WTC11 (cell line): Measurements from ENCODE around the gene SDK2. TPM values are rescaled to one million over a fixed set of nuclear protein-coding genes. Genes with fewer than 3 reads are reported as not detected.

Experiments
- ATAC-seq: fragments of 200-7000 bp; cut with Tn5 transposase; 2 replicates; pipeline ENCODE4 v1.10.0; 2021; ENCODE audit warnings: mild to moderate bottlenecking, moderate library complexity
- CTCF ChIA-PET: fragments of 300-600 bp; sonication (Branson Sonifier 250); formaldehyde crosslinking; loops from one replicate; lab custom pipeline; 2021; ENCODE audit warnings: antibody characterized with exemption; lab: Charles Lee
- POLR2A ChIA-PET: fragments of 350-600 bp; sonication (Branson Sonifier 250); formaldehyde crosslinking; loops from one replicate; lab custom pipeline; 2021; ENCODE audit warnings: antibody characterized with exemption; lab: Charles Lee
- DNase-seq: peaks from one replicate; pipeline ENCODE4 v3.0.0; 2021; ENCODE audit warnings: low spot score
- H3K27ac Mint-ChIP-seq: 2 replicates; pipeline ENCODE4 v1.8.0; 2021; ENCODE audit warnings: mixed read lengths
- H3K27me3 Mint-ChIP-seq: 2 replicates; pipeline ENCODE4 v1.8.0; 2021; ENCODE audit warnings: low read depth, mild to moderate bottlenecking, moderate library complexity, mixed read lengths
- H3K36me3 Mint-ChIP-seq: 2 replicates; pipeline ENCODE4 v1.8.0; 2021; ENCODE audit warnings: mixed read lengths
- H3K4me1 Mint-ChIP-seq: 2 replicates; pipeline ENCODE4 v1.8.0; 2022; ENCODE audit warnings: mixed read lengths
- H3K4me3 Mint-ChIP-seq: 2 replicates; pipeline ENCODE4 v1.8.0; 2021; ENCODE audit warnings: mild to moderate bottlenecking, moderate library complexity, mixed read lengths
- H3K9me3 Mint-ChIP-seq: 2 replicates; pipeline ENCODE4 v1.8.0; 2021; ENCODE audit warnings: mixed read lengths
- CBFB ChIP-seq: sonication (generic); formaldehyde crosslinking; IDR thresholded peaks from 2 replicates; pipeline ENCODE4 v1.8.1; 2022; ENCODE audit warnings: mild to moderate bottlenecking, low read depth, missing genetic modification reagents
- FOXJ3 ChIP-seq: sonication (generic); formaldehyde crosslinking; IDR thresholded peaks from 2 replicates; pipeline ENCODE4 v1.9.0; 2021; ENCODE audit warnings: missing genetic modification reagents, mild to moderate bottlenecking, borderline replicate concordance
- FOXK1 ChIP-seq: sonication (generic); formaldehyde crosslinking; IDR thresholded peaks from 2 replicates; pipeline ENCODE4 v1.8.0; 2022; ENCODE audit warnings: mild to moderate bottlenecking, moderate library complexity, missing genetic modification reagents
- GRHL2 ChIP-seq: fragments of 250-450 bp; sonication (Bioruptor Pico); IDR thresholded peaks from 2 replicates; pipeline ENCODE4 v1.8.0; 2022; ENCODE audit warnings: mild to moderate bottlenecking, moderate library complexity; ENCODE audit not compliant: insufficient replicate concordance, severe bottlenecking
- NFATC4 ChIP-seq: fragments of 250-450 bp; sonication (Bioruptor Pico); IDR thresholded peaks from 2 replicates; pipeline ENCODE4 v1.9.0; 2021; ENCODE audit warnings: mild to moderate bottlenecking
- NFE2L1 ChIP-seq: sonication (generic); formaldehyde crosslinking; IDR thresholded peaks from 2 replicates; pipeline ENCODE4 v1.8.1; 2023; ENCODE audit warnings: missing genetic modification reagents
- NFYB ChIP-seq: sonication (generic); formaldehyde crosslinking; conservative IDR thresholded peaks from 2 replicates; pipeline ENCODE4 v1.8.0; 2022; ENCODE audit warnings: low read depth, missing genetic modification reagents
- NR1H2 ChIP-seq: sonication (generic); formaldehyde crosslinking; IDR thresholded peaks from 2 replicates; pipeline ENCODE4 v1.9.0; 2021; ENCODE audit warnings: mild to moderate bottlenecking, moderate library complexity, missing genetic modification reagents
- NR2C2 ChIP-seq: sonication (generic); formaldehyde crosslinking; IDR thresholded peaks from 2 replicates; pipeline ENCODE4 v1.8.0; 2022; ENCODE audit warnings: mild to moderate bottlenecking, missing genetic modification reagents
- NR3C1 ChIP-seq: sonication (generic); formaldehyde crosslinking; conservative IDR thresholded peaks from 2 replicates; pipeline ENCODE4 v1.8.1; 2023; ENCODE audit warnings: low read depth, mild to moderate bottlenecking, missing genetic modification reagents
- PRRX2 ChIP-seq: fragments of 250-450 bp; sonication (Bioruptor Pico); IDR thresholded peaks from 2 replicates; pipeline ENCODE4 v1.8.0; 2021; ENCODE audit warnings: mild to moderate bottlenecking
- RELA ChIP-seq: sonication (generic); formaldehyde crosslinking; IDR thresholded peaks from 2 replicates; pipeline ENCODE4 v1.8.1; 2022; ENCODE audit warnings: missing genetic modification reagents, mild to moderate bottlenecking, borderline replicate concordance
- RORB ChIP-seq: fragments of 250-450 bp; sonication (Bioruptor Pico); IDR thresholded peaks from 2 replicates; pipeline ENCODE4 v1.9.0; 2021; ENCODE audit warnings: mild to moderate bottlenecking
- SOX15 ChIP-seq: fragments of 250-450 bp; sonication (Bioruptor Pico); IDR thresholded peaks from 2 replicates; pipeline ENCODE4 v1.9.0; 2021; ENCODE audit warnings: mild to moderate bottlenecking
- TCF7 ChIP-seq: sonication (generic); formaldehyde crosslinking; IDR thresholded peaks from 2 replicates; pipeline ENCODE4 v1.8.0; 2022; ENCODE audit warnings: mild to moderate bottlenecking, low read depth, missing genetic modification reagents, moderate library complexity
- TEAD4 ChIP-seq: sonication (generic); formaldehyde crosslinking; IDR thresholded peaks from 2 replicates; pipeline ENCODE4 v1.8.0; 2022; ENCODE audit warnings: mild to moderate bottlenecking, missing genetic modification reagents
- ZNF423 ChIP-seq: fragments of 250-450 bp; sonication (Bioruptor Pico); IDR thresholded peaks from 2 replicates; pipeline ENCODE4 v2.1.2; 2022; ENCODE audit warnings: mild to moderate bottlenecking, moderate library complexity
- ZNF671 ChIP-seq: fragments of 250-450 bp; sonication (Bioruptor Pico); IDR thresholded peaks from 2 replicates; pipeline ENCODE4 v1.8.0; 2021; ENCODE audit warnings: mild to moderate bottlenecking
- total RNA-seq: library from RNA; stranded (reverse); gene quantifications from 3 replicates; pipeline ENCODE4 v1.2.3, GENCODE V29; 2021
- TF ChIP-seq, protein P1 (sequence below): sonication (generic); formaldehyde crosslinking; IDR thresholded peaks from 2 replicates; pipeline ENCODE4 v1.8.0; 2023; ENCODE audit warnings: missing genetic modification reagents, mild to moderate bottlenecking, borderline replicate concordance
- TF ChIP-seq, protein P2 (sequence below): sonication (generic); formaldehyde crosslinking; IDR thresholded peaks from 2 replicates; pipeline ENCODE4 v1.8.1; 2022; ENCODE audit warnings: mild to moderate bottlenecking, moderate library complexity, missing genetic modification reagents
- TF ChIP-seq, protein P3 (sequence below): sonication (generic); formaldehyde crosslinking; IDR thresholded peaks from 2 replicates; pipeline ENCODE4 v1.8.1; 2023; ENCODE audit warnings: mild to moderate bottlenecking, missing genetic modification reagents, moderate library complexity
- TF ChIP-seq, protein P4 (sequence below): sonication (generic); formaldehyde crosslinking; conservative IDR thresholded peaks from 2 replicates; pipeline ENCODE4 v1.8.1; 2022; ENCODE audit warnings: mild to moderate bottlenecking, missing genetic modification reagents

Gene SDK2
- total RNA-seq, 1 experiment from 2014 or later = 14.8 TPM

DNA sequence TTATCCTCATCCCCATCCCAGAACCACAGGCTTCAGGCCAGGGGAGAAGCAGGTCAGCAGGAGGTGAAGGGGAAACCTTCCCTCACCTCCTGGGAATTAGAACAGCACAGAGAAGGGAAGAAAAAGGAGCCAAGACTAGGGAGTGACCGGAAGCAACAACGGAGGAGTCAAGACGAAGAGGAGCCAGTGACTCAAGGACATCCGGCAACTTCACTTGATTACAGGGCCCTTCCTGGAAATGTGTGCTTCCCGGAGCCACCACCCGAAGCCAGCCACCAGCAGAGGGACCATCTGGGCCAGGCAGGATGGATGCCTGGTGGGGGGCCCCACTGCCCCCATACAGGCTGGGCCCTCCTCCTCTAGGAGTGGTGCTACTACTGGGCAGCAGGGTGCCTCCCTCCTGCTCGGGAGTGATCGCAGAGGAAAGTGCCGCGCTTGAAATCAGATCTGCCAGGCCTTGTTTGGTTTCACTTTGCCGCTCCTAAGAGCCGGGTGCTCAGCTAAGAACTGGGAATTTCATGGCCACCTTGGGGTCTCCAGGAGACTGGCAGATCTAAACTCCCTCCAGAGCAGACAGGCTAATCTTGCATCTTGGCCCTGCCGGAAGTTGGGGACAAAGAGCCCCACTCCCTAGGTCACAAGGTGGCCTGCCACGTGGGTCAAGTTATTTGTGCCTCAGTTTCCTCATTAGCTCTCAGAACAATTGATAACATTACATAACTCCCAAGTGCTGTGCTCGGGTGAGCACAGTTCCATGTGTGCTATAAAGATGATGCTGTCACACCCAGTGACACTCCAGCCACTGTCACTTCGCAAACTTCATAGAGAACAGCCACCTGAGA, 339.1 kb downstream of the SDK2 start (continued):
- TF ChIP-seq, protein P1, sequence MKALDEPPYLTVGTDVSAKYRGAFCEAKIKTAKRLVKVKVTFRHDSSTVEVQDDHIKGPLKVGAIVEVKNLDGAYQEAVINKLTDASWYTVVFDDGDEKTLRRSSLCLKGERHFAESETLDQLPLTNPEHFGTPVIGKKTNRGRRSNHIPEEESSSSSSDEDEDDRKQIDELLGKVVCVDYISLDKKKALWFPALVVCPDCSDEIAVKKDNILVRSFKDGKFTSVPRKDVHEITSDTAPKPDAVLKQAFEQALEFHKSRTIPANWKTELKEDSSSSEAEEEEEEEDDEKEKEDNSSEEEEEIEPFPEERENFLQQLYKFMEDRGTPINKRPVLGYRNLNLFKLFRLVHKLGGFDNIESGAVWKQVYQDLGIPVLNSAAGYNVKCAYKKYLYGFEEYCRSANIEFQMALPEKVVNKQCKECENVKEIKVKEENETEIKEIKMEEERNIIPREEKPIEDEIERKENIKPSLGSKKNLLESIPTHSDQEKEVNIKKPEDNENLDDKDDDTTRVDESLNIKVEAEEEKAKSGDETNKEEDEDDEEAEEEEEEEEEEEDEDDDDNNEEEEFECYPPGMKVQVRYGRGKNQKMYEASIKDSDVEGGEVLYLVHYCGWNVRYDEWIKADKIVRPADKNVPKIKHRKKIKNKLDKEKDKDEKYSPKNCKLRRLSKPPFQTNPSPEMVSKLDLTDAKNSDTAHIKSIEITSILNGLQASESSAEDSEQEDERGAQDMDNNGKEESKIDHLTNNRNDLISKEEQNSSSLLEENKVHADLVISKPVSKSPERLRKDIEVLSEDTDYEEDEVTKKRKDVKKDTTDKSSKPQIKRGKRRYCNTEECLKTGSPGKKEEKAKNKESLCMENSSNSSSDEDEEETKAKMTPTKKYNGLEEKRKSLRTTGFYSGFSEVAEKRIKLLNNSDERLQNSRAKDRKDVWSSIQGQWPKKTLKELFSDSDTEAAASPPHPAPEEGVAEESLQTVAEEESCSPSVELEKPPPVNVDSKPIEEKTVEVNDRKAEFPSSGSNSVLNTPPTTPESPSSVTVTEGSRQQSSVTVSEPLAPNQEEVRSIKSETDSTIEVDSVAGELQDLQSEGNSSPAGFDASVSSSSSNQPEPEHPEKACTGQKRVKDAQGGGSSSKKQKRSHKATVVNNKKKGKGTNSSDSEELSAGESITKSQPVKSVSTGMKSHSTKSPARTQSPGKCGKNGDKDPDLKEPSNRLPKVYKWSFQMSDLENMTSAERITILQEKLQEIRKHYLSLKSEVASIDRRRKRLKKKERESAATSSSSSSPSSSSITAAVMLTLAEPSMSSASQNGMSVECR (CRISPR knock-in tag) = no peak
- peak; percentile 94 for TF ChIP-seq ZNF423 (CRISPR knock-in tag)

DNA sequence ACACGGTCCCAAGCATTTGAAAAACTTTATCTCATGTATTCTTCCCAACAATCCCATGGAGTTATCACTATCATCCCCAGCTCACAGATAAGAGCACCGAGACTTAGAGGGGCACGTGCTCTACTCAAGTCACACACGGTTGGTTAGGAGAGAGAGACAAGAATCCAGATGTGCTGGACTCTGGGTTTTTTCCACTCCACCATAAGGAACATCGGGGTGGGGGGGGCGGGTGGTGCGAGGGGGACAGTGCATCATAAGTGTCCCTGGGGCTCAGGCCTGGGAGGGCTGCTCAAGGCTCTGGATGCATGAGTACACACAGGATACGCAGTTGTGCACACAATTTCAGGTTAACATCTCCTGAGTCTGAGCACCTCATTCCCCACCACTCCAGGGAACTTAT, 339.8 kb downstream of the SDK2 start:
- H3K27ac Mint-ChIP-seq = no peak overlapping the region
- ChIA-PET POLR2A (interaction anchor here (0.6 to 0.7 kb wide), 2 partner anchors 23 to 43 kb away, joined by 3 to 5 read pairs; partner anchors contain the start of gene CPSF4L), CTCF (interaction anchor here (0.8 to 0.9 kb wide), 2 partner anchors 65 to 66 kb away, joined by 3 to 4 read pairs; no protein-coding TSS in a partner anchor)
- TF ChIP-seq FOXJ3 (CRISPR knock-in tag) = no peak
- TF ChIP-seq NFATC4 (CRISPR knock-in tag) = no peak
- TF ChIP-seq, protein P1 (CRISPR knock-in tag) = no peak
- no peak for TF ChIP-seq ZNF423 (CRISPR knock-in tag)
- TF ChIP-seq NFYB (CRISPR knock-in tag) = no peak
- no peak for TF ChIP-seq SOX15 (CRISPR knock-in tag)
- DNase-seq (no peak), ATAC-seq (no peak)
- H3K4me1 Mint-ChIP-seq = peaks cover 30% of the 10 kb centered on the region
- H3K9me3 Mint-ChIP-seq = no peaks in the 10 kb centered on the region
- no peak overlapping the region for H3K4me3 Mint-ChIP-seq
- no peaks in the 10 kb centered on the region for H3K27me3 Mint-ChIP-seq
- H3K36me3 Mint-ChIP-seq = peaks cover 3% of the 10 kb centered on the region; the same call in 1 of the 2 replicates

DNA sequence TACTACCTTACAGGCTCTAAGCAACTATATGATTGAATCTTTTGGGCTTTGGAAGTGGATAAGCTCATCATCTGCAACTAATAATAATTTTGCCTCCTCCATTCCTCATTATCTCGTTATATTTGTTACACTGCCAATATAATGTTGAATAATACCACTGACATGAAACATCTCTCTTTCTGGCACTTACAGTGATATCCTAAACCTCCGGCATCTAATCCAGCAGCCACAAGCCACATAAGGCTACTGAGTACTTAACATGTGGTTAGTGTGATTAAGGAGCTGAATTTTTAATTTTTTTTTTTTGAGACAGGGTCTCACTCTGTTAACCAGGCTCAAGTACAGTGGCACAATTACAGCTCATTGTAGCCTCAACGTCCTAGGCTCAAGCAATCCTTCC, 342.1 kb downstream of the SDK2 start:
- TF ChIP-seq CBFB (CRISPR knock-in tag) (no peak), NR2C2 (CRISPR knock-in tag) (no peak), RELA (no peak), TCF7 (CRISPR knock-in tag) (no peak), RORB (CRISPR knock-in tag) (no peak), GRHL2 (CRISPR knock-in tag) (no peak), NR3C1 (CRISPR knock-in tag) (no peak), TEAD4 (CRISPR knock-in tag) (no peak), PRRX2 (no peak), FOXK1 (CRISPR knock-in tag) (no peak), ZNF671 (CRISPR knock-in tag) (no peak), NFE2L1 (CRISPR knock-in tag) (no peak), NR1H2 (CRISPR knock-in tag) (no peak)
- TF ChIP-seq, protein P2, sequence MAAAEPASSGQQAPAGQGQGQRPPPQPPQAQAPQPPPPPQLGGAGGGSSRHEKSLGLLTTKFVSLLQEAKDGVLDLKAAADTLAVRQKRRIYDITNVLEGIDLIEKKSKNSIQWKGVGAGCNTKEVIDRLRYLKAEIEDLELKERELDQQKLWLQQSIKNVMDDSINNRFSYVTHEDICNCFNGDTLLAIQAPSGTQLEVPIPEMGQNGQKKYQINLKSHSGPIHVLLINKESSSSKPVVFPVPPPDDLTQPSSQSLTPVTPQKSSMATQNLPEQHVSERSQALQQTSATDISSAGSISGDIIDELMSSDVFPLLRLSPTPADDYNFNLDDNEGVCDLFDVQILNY (CRISPR knock-in tag) = no peak
- TF ChIP-seq, protein P3, sequence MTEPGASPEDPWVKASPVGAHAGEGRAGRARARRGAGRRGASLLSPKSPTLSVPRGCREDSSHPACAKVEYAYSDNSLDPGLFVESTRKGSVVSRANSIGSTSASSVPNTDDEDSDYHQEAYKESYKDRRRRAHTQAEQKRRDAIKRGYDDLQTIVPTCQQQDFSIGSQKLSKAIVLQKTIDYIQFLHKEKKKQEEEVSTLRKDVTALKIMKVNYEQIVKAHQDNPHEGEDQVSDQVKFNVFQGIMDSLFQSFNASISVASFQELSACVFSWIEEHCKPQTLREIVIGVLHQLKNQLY = no peak
- TF ChIP-seq, protein P4, sequence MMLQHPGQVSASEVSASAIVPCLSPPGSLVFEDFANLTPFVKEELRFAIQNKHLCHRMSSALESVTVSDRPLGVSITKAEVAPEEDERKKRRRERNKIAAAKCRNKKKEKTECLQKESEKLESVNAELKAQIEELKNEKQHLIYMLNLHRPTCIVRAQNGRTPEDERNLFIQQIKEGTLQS (CRISPR knock-in tag) = no peak
- ChIA-PET CTCF (interaction anchor here (1.2 to 1.9 kb wide), 3 partner anchors 9 to 68 kb away, joined by 3 to 14 read pairs (median 5); partner anchors contain the start of gene CDC42EP4), POLR2A (no interaction called here)
- no peak for DNase-seq
- no peak for ATAC-seq
- H3K36me3 Mint-ChIP-seq = peaks cover 3% of the 10 kb centered on the region; the same call in 1 of the 2 replicates
- H3K4me1 Mint-ChIP-seq = peaks cover 37% of the 10 kb centered on the region
- H3K27me3 Mint-ChIP-seq = no peaks in the 10 kb centered on the region
- H3K27ac Mint-ChIP-seq = 0 out of 2 replicates have a peak overlapping the region, but pooled peaks have one; percentile 44
- no peaks in the 10 kb centered on the region for H3K9me3 Mint-ChIP-seq
- no peak overlapping the region for H3K4me3 Mint-ChIP-seq
